CD14-positive monocyte (primary cell): ENCODE data around the gene SP7. TPM values are rescaled to one million over a fixed set of nuclear protein-coding genes. Genes with fewer than 3 reads are reported as not detected.

Experiments used
- DNase-seq, 3 donors: peaks; one replicate each; pipeline ENCODE4 v3.0.0-alpha.2; 2011 to 2022
- H2AFZ ChIP-seq: 2 replicates; pipeline ENCODE4 v1.6.0; 2012; ENCODE audit warnings: mild to moderate bottlenecking, low read depth, low read length, inconsistent platforms; ENCODE audit not compliant: insufficient read depth, poor library complexity, severe bottlenecking
- H3K27ac ChIP-seq, 2 donors: 1 replicate in 1 of 2; 2 replicates in 1 of 2; pipeline ENCODE4 v1.5.1; 2012 to 2013; ENCODE audit warnings: low read length in 2 of 2, control low read depth in 1 of 2, inconsistent platforms in 1 of 2, low read depth in 1 of 2, mild to moderate bottlenecking in 1 of 2
- H3K27me3 ChIP-seq, 2 donors: one replicate each; pipeline versions ENCODE4 v1.6.0 to v1.6.1; 2011 to 2013; ENCODE audit warnings: low read length in 2 of 2; ENCODE audit not compliant: control insufficient read depth in 2 of 2, insufficient read depth in 2 of 2
- H3K36me3 ChIP-seq, 2 donors: replicated peaks in 1 of 2; 1 replicate in 1 of 2; 2 replicates in 1 of 2; pipeline versions ENCODE4 v1.5.1 to v1.6.1; 2012 to 2013; ENCODE audit warnings: low read length in 2 of 2, control low read depth in 1 of 2, inconsistent platforms in 1 of 2, mild to moderate bottlenecking in 1 of 2; ENCODE audit not compliant: insufficient read depth in 2 of 2, control insufficient read depth in 1 of 2
- H3K4me1 ChIP-seq, 2 donors: 1 replicate in 1 of 2; 2 replicates in 1 of 2; pipeline versions ENCODE4 v1.5.1 to v1.6.1; 2012 to 2013; ENCODE audit warnings: low read length in 2 of 2, control low read depth in 1 of 2, inconsistent platforms in 1 of 2, mild to moderate bottlenecking in 1 of 2, moderate library complexity in 1 of 2; ENCODE audit not compliant: insufficient read depth in 2 of 2, control insufficient read depth in 1 of 2
- H3K4me2 ChIP-seq: replicated peaks from 2 replicates; pipeline ENCODE3; 2012; ENCODE audit warnings: low read length, moderate library complexity, mild to moderate bottlenecking; ENCODE audit not compliant: poor library complexity, severe bottlenecking; ENCODE audit errors: extremely low read depth
- H3K4me3 ChIP-seq, 3 experiments: fragments of 200-600 bp in 1 of 3; sonication (generic) in 1 of 3; replicated peaks in 1 of 3; 1 replicate in 2 of 3; 2 replicates in 1 of 3; pipeline ENCODE4 v1.5.1; 2011 to 2013; ENCODE audit warnings: low read length in 3 of 3, mild to moderate bottlenecking in 3 of 3, control low read depth in 2 of 3, low read depth in 2 of 3, inconsistent platforms in 1 of 3, moderate library complexity in 1 of 3
- H3K79me2 ChIP-seq: 2 replicates; pipeline ENCODE4 v1.6.0; 2012; ENCODE audit warnings: mild to moderate bottlenecking, control low read depth, inconsistent platforms, low read length, moderate library complexity; ENCODE audit not compliant: insufficient read depth
- H3K9ac ChIP-seq: 2 replicates; pipeline ENCODE4 v1.6.0; 2017; ENCODE audit warnings: low read length, mild to moderate bottlenecking; ENCODE audit not compliant: insufficient read depth, poor library complexity, severe bottlenecking
- H3K9me3 ChIP-seq, 2 donors: replicated peaks in 1 of 2; 1 replicate in 1 of 2; 2 replicates in 1 of 2; pipeline versions ENCODE4 v1.5.1 to v1.6.1; 2012 to 2013; ENCODE audit warnings: low read length in 2 of 2, control low read depth in 1 of 2; ENCODE audit not compliant: control insufficient read depth in 1 of 2, insufficient read depth in 1 of 2
- H4K20me1 ChIP-seq: 2 replicates; pipeline ENCODE4 v1.6.0; 2012; ENCODE audit warnings: mild to moderate bottlenecking, low read length, control low read depth, moderate library complexity; ENCODE audit not compliant: insufficient read depth
- H3K27ac Mint-ChIP-seq, 7 donors: one replicate each; pipeline ENCODE4 v1.8.0; 2020; ENCODE audit warnings: mild to moderate bottlenecking in 7 of 7, mixed read lengths in 7 of 7, moderate library complexity in 6 of 7, inconsistent platforms in 2 of 7
- H3K27me3 Mint-ChIP-seq, 3 donors: one replicate each; pipeline ENCODE4 v1.8.0; 2021 to 2022; ENCODE audit warnings: low read depth in 3 of 3, mild to moderate bottlenecking in 3 of 3, mixed read lengths in 3 of 3, moderate library complexity in 3 of 3, inconsistent platforms in 1 of 3
- H3K36me3 Mint-ChIP-seq, 2 donors: one replicate each; pipeline ENCODE4 v1.8.0; 2020; ENCODE audit warnings: mixed read lengths in 2 of 2, inconsistent platforms in 1 of 2, mild to moderate bottlenecking in 1 of 2
- H3K4me1 Mint-ChIP-seq: one replicate; pipeline ENCODE4 v1.8.0; 2020; ENCODE audit warnings: mild to moderate bottlenecking, mixed read lengths
- H3K4me3 Mint-ChIP-seq, 2 donors: one replicate each; pipeline ENCODE4 v1.8.0; 2020; ENCODE audit warnings: mild to moderate bottlenecking in 2 of 2, mixed read lengths in 2 of 2, moderate library complexity in 1 of 2
- H3K9me3 Mint-ChIP-seq, 7 donors: one replicate each; pipeline ENCODE4 v1.8.0; 2020 to 2022; ENCODE audit warnings: mixed read lengths in 7 of 7, mild to moderate bottlenecking in 6 of 7, moderate library complexity in 6 of 7, inconsistent platforms in 2 of 7
- WGBS: methylation state at CpG from one replicate; pipeline ENCODE4 v1.1.5; 2013; ENCODE audit warnings: missing lambda C conversion rate; ENCODE audit not compliant: insufficient coverage; 5-methylcytosine and 5-hydroxymethylcytosine counted together
- intact Hi-C, 2 donors: fragments of 100-400 bp; cut with micrococcal nuclease; formaldehyde crosslinking; loops; one replicate each; pipeline versions ENCODE4 v1.15.0 to v1.15.1; 2023
- polyA plus RNA-seq, 3 donors: library from polyadenylated mRNA; depleted of rRNA in 1 of 3; unstranded in 2 of 3; stranded (reverse) in 1 of 3; fragments of 300-500 nt in 2 of 3; fragments of >200 nt in 1 of 3; fragmentation: Illumina TruSeq in 2 of 3; gene quantifications; 1 replicate in 2 of 3; 2 replicates in 1 of 3; pipeline ENCODE4 v1.2.3, GENCODE V29; 2012 to 2021
- TF ChIP-seq, protein P1 (sequence below): fragments of 200-600 bp; IDR thresholded peaks from one replicate; pipeline ENCODE4 v1.8.0; 2022; ENCODE audit warnings: antibody characterized with exemption, mild to moderate bottlenecking

The SP7 gene
- polyA plus RNA-seq, 3 donors = 0.04 TPM; not detected in 2

DNA sequence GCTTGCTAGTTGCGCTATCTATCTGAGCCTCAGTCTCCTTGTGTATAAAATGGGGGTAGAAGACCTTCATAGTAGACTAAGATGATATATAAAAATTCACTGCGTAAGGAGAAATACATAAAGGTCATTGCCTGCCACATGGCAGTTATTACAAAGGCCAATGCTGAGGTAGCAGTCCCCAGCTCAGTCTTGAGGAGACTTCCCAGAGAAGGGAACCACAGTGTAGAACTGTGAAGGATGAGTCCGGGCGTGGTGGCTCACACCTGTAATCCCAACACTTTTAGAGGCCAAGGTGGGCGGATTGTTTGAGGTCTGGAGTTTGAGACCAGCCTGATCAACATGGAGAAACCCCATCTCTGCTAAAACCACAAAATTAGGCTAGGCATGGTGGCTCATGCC is 17.1 kb upstream of the SP7 start:
- Mint-ChIP-seq H3K9me3 (no peaks in the 10 kb centered on the region), H3K36me3 (no peaks in the 10 kb centered on the region), H3K4me1 (peaks cover 14% of the 10 kb centered on the region), H3K4me3 (no peak overlapping the region), H3K27me3 (peaks cover 0 to 1% (median 0%) of the 10 kb centered on the region in 3 donors), H3K27ac (peak overlapping the region in 1 of 7 donors; percentile 52)
- WGBS = 100% methylated on average over 1 of the region's 5 CpGs
- Histone ChIP-seq H2AFZ (peak overlapping the region; percentile 64), H3K79me2 (no peaks in the 10 kb centered on the region), H3K9me3 (no peaks in the 10 kb centered on the region), H3K4me2 (no peak overlapping the region), H3K4me3 (no peak overlapping the region), H3K9ac (no peak overlapping the region), H4K20me1 (no peaks in the 10 kb centered on the region), H3K36me3 (no peaks in the 10 kb centered on the region), H3K27me3 (no peaks in the 10 kb centered on the region), H3K27ac (no peak overlapping the region), H3K4me1 (peaks cover 5 to 9% of the 10 kb centered on the region in 2 donors)
- no peak for DNase-seq
- intact Hi-C loops = loop anchor here (2.0 kb wide), 3 partner anchors 14 to 68 kb away; no protein-coding TSS in a partner anchor
- TF ChIP-seq, protein P1, sequence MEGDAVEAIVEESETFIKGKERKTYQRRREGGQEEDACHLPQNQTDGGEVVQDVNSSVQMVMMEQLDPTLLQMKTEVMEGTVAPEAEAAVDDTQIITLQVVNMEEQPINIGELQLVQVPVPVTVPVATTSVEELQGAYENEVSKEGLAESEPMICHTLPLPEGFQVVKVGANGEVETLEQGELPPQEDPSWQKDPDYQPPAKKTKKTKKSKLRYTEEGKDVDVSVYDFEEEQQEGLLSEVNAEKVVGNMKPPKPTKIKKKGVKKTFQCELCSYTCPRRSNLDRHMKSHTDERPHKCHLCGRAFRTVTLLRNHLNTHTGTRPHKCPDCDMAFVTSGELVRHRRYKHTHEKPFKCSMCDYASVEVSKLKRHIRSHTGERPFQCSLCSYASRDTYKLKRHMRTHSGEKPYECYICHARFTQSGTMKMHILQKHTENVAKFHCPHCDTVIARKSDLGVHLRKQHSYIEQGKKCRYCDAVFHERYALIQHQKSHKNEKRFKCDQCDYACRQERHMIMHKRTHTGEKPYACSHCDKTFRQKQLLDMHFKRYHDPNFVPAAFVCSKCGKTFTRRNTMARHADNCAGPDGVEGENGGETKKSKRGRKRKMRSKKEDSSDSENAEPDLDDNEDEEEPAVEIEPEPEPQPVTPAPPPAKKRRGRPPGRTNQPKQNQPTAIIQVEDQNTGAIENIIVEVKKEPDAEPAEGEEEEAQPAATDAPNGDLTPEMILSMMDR = no peak

DNA sequence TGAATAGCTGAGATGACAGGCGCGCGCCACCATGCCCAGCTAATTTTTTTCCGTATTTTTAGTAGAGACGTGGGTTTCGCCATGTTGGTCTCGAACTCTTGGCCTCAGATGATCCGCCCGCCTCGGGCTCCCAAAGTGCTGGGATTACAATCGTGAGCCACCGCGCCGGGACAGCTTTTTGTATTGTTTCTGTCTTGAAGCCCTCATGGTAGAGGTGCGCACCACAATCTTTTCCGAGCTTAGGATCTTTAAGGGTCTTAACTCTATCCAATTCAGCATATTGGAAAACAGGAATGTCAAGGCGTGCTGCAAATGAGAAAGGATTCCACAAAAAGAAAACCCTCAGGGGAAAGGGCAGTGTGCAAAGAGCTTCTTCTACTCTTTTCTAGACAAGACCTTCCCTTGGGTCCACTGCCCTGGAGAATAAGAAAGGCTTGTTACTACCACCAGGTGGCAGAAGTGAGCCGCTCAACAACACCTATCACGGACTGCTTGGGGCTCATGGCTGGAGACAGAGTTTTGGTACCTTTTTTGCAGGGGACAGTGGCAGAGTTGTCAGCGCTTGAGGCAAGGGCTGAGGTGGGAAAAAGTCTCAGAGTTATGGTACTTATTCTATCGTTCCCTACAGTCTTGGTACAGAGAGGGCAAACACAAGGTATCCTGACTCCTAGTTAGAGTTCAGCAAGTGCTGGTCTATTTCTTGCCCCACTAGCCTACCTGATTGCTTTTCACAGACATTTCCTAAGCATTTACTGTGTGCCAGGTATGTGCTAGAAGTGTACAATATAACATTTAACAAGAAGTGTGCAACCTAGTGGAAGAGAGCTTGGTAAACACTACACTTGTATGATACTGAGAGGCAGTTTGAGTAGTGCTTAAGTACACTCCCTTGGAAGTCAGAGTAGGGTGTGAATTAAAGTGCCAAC is 16.4 kb upstream of the SP7 start:
- DNase-seq = peak; percentile 80 to 85 (median 85)
- H3K27me3 ChIP-seq = no peaks in the 10 kb centered on the region
- H4K20me1 ChIP-seq = no peaks in the 10 kb centered on the region
- H3K4me3 ChIP-seq = no peak overlapping the region
- no peak overlapping the region for H3K9ac ChIP-seq
- TF ChIP-seq, protein P1 = peak; percentile 79
- H3K36me3 ChIP-seq = no peaks in the 10 kb centered on the region
- Mint-ChIP-seq H3K9me3 (no peaks in the 10 kb centered on the region), H3K4me1 (peaks cover 14% of the 10 kb centered on the region), H3K4me3 (no peak overlapping the region), H3K36me3 (no peaks in the 10 kb centered on the region), H3K27ac (peak overlapping the region in 2 of 7 donors; percentile 70 to 72), H3K27me3 (peaks cover 0 to 1% (median 0%) of the 10 kb centered on the region in 3 donors)
- H3K4me2 ChIP-seq = no peak overlapping the region
- 78% methylated on average over 19 of the region's 21 CpGs for WGBS
- peaks cover 5 to 9% of the 10 kb centered on the region in 2 donors for H3K4me1 ChIP-seq
- H3K9me3 ChIP-seq = no peaks in the 10 kb centered on the region
- peak overlapping the region; percentile 64 for H2AFZ ChIP-seq
- no peaks in the 10 kb centered on the region for H3K79me2 ChIP-seq
- no peak overlapping the region for H3K27ac ChIP-seq
- intact Hi-C loops = loop anchor here (1.0 to 2.0 kb wide), 4 partner anchors 14 to 68 kb away; no protein-coding TSS in a partner anchor
